H54 (cell line): ENCODE results near the gene ZCCHC14.
"Not testable (repeated sequence)": the region's sequence is repeated elsewhere in the genome, so short reads cannot be mapped to it uniquely, and the experiment has no call there.

Experiments used
- DNase-seq: peaks from one replicate; pipeline ENCODE4 v3.0.0; 2011; ENCODE audit warnings: low spot score, mixed read lengths; ENCODE audit not compliant: insufficient read length
- FAIRE-seq: peaks from 3 replicates; lab custom pipeline; 2011; peaks lifted over from hg19 to GRCh38; lab: Jason Lieb, UNC
- POLR2A ChIP-seq: IDR thresholded peaks from 2 replicates; pipeline ENCODE4 v1.6.1; 2011; ENCODE audit warnings: low read depth, mild to moderate bottlenecking, low read length

The ZCCHC14 gene

GRCh38 chr16:87371261-87371866 is 121.5 kb downstream of the ZCCHC14 start:
- DNase-seq (no peak), FAIRE-seq (no peak)
- TF ChIP-seq POLR2A, result no peak

- DNase-seq (no peak), FAIRE-seq (no peak)
- no peak for TF ChIP-seq POLR2A
Measured at GRCh38 chr16:87369796-87370719, 122.8 kb downstream of the ZCCHC14 start.

- DNase-seq (no peak), FAIRE-seq (no peak)
- no peak for TF ChIP-seq POLR2A
Measured at GRCh38 chr16:87369117-87369765, 123.6 kb downstream of the ZCCHC14 start.

GRCh38 chr16:87368029-87368770 is 124.6 kb downstream of the ZCCHC14 start:
- TF ChIP-seq POLR2A, result no peak
- FAIRE-seq (no peak), DNase-seq (no peak)

- TF ChIP-seq POLR2A, result no peak
- DNase-seq, result no peak
- FAIRE-seq, result no peak
Measured at GRCh38 chr16:87367529-87367928, 125.3 kb downstream of the ZCCHC14 start.

GRCh38 chr16:87366930-87367329 is 125.9 kb downstream of the ZCCHC14 start:
- DNase-seq (no peak), FAIRE-seq (no peak)
- no peak for TF ChIP-seq POLR2A

- FAIRE-seq, result no peak
- DNase-seq, result no peak
- no peak for TF ChIP-seq POLR2A
Measured at GRCh38 chr16:87366288-87366687, 126.5 kb downstream of the ZCCHC14 start.

GRCh38 chr16:87365021-87365713 is 127.7 kb downstream of the ZCCHC14 start:
- FAIRE-seq, result no peak
- TF ChIP-seq POLR2A, result no peak
- no peak for DNase-seq

- 0 out of 2 replicates have a peak, but pooled peaks have one; percentile 18 for TF ChIP-seq POLR2A
- DNase-seq (no peak), FAIRE-seq (no peak)
Measured at GRCh38 chr16:87363771-87364455, 128.9 kb downstream of the ZCCHC14 start.

- FAIRE-seq, DNase-seq: not testable (repeated sequence)
Measured at GRCh38 chr16:87362828-87363559, 129.8 kb downstream of the ZCCHC14 start.

- TF ChIP-seq POLR2A, result no peak
- DNase-seq (no peak), FAIRE-seq (no peak)
Measured at GRCh38 chr16:87361916-87362619, 130.8 kb downstream of the ZCCHC14 start.
